Stimulated activated CD4-positive, alpha-beta T cell treated with anti-CD3 and anti-CD28 coated beads, Interleukin-15, amount 100 ng/mL, for 48 hours (primary cell): ENCODE data around the gene LRP4.

Source experiments
- DNase-seq, 2 donors: peaks; one replicate each; pipeline ENCODE4 v3.0.0-alpha.2; 2020; ENCODE audit warnings: low read depth in 2 of 2

Gene LRP4

DNA sequence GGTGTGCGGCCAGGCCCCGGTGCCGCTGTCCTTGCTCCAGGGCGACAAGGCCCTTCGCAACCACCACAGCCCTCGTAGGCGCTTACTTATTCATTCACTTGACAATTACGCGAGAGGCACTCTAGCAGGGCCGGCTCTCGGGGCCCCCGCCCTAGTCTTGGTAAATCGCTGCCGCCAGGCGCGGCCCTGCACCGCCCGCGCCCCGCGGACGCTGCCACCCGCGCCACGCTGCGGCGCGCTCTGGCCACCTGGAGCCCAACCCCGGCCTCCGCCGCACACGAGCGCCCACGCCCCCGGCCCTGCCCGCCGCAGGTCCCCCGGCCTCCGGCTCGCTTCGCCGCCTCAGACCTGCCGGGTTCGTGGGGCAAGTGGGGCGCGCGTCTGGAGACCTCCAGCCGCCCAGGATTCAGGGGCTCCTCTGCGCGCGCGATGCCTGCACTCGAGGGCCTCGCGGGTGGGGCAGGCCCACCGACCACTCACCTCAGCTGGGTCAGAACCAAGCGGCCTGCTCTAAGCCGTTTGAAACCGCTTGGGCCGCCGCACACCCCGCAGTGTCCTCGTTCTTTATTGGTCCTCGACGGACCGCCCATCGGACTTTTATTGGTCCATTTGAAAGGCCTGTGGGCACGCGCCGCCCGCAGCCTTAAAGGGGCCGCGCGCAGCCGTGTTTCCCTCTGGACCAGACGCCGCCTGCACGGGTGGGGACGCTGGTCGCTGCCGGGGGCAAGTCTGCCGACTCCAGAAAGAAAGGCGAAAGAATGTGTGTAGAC is 72.4 kb downstream of the LRP4 start, which contains the start of gene CKAP5:
Gene CKAP5 (minus strand): TSS at position 541 of the 770 bp plus-strand sequence. CDS start 25,049 bp downstream, outside the sequence.
- DNase-seq = peak; percentile 78 to 83

DNA sequence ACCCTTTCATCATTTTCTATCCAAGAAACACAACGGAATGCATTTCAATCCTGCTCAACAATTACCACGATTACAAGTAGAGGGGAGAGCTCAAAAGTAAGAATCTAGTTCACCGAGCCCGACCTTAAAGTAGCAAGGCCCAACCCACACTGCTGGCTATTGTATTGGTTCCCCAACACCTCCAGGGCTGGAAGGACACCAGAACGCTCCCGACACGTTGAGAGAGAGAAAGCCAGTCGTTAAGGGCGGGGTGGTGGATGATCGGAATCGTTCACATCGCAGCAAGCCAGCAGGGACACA is 73.0 kb downstream of the LRP4 start:
- peak in 1 of 2 donors; percentile 0 for DNase-seq

DNA sequence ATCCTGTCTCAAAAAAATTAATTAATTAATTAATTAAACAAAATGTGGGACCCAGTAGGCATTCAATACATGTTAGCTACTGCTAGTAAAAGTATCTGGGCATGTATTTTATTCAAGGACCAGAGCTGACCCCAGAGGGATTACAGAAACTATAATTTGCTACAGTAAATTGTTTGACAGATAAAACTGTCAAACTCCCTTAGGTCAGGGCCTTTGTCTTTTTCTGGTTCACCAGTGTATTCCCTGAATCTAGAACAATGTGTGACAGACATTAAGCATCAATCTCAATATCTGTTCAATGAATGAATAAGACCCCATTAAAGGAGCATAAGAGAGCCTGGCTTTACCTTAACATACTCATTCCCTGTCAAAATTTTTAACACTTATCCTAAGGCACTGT is 78.2 kb downstream of the LRP4 start:
- no peak for DNase-seq

DNA sequence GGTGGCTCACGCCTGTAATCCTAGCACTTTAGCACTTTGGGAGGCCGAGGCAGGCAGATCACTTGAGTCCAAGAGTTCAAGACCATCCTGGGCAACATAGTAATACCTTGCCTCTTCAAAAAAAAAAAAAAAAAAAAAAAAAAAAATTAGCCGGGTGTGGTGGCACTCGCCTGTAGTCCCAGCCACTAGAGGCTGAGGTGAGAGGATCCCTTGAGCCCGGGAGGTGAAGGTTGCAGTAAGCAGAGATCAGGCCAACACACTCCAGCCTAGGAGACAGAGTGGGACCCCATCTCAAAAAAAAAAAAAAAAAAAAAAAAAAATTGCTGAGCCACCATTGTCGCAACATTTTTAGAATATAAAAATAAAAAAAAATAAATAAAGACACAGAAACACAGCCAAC is 79.8 kb downstream of the LRP4 start:
- no peak for DNase-seq

DNA sequence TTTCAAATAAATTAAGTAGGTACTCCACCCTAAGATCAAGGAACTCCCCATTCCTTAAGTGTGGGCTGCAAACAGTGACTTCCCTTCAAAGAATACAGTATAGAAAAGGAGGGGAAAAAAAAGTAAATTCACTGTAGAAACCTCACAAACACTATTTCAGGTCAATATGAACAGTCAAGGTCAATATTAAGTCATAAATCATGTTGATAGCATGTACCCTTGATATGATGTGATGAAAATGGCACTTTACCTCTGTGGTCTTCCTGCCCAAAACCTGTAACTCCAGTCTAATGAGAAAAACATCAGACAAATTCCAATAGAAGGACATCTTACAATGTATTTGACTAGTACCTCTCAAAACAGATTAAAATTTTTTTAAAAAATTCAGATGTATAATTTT is 80.5 kb downstream of the LRP4 start:
- no peak for DNase-seq

DNA sequence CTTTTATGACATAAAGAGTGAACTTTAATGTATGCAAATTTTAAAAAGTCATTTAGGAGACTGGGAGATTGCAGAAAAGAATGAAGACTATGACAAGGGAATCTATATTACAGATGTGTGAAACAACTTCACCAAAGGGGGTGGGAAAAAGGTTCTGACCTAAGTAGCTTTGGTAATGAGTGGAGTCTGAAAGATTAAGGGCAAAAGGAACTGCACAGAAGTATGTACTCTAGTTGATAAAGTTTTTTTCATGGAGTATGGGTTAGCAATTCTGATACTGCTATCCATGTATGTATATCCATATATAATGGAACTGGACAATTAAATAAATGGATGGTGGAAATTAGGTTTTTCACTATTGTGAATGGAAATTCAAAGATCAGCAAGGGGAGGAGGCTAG is 81.5 kb downstream of the LRP4 start:
- DNase-seq = no peak

- DNase-seq = no peak
Measured at GRCh38 chr11:46836431-46836830, 81.9 kb downstream of the LRP4 start.

DNA sequence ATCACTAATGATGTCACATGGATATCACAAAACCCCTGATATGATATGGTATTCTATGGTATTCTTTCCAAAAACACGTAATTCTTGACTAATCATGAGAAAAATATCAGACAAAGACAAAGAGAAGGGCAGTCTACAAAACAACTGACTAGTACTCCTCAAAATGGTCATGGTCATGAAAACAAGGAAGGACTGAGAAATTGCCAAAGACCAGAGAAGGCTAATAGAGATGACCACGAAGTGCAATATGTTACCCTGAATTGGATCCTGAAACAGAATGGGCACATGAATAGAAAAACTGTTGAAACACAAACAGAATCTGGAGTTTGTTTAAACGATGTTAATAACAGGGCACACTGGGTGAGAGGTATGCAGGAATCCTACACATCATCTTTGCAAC is 82.5 kb downstream of the LRP4 start:
- no peak for DNase-seq

- DNase-seq = no peak
Measured at GRCh38 chr11:46834821-46835220, 83.5 kb downstream of the LRP4 start.

DNA sequence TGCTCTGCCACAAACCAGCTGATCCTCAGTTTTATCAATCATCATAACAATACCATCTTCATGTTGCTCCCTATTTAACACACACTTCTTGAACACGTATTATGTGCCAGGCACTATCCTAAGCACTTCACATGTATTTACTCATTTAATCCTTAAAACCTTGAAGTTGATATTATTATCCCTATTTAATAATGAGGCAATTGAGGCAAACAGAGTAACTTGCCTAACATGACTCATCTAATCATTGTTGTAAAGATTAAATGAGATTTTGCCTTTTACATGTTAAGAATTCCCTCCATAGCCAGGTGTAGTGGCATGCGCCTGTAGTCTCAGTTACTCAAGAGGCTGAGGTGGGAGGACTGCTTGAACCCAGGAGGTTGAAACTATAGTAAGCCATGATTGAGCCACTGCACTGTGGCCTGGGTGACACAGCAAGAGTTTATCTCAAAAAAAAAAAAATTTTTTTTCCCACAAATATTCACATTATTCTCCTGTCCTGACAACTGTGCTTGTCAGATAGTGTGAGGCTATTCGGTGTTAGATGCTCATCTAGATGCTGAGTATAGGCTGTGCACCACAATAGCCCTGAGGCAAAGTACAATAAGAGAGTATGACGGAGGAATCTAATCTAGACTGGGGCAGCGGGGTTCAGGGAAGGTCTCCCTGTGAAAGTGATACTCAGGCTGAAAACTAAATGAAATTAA is 85.7 kb downstream of the LRP4 start:
- no peak for DNase-seq

GRCh38 chr11:46827995-46828394 is 90.4 kb downstream of the LRP4 start:
- DNase-seq = no peak

DNA sequence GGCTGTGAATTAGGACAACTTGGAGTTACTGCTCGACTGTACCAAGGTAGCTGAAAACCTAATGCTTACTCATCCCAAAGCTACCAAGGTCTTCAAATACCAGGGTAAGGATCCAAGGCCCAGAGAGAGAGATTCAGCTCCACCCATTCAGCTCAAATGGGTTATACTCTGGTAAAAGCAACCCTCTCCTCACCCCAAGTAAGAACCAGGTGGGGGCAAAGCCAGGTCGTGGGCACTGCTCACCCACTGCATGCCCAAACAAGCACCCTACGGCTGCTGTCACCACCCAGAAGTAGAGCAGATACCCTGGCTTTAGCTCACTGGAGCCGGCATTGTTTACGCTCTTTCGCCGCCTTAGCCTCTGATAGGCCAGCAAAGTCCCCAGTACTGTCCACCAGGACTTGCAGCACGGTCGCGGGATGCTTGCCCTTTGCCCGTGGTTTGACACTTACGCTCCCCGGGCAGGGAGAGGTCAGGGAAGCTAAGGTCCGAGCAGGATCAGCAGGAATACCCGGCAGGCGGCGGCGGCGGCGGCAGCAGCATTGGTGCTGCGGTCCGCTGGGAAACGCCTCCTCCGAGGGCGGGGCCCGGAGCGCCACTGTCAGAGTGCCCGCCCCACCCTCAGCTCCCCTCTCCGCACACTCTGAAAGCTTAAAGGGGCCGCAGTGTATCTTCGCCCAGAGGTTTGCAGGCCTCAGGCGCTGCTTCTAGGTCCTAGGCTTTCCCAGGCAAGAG is 91.9 kb downstream of the LRP4 start:
- peak; percentile 35 to 50 for DNase-seq

DNA sequence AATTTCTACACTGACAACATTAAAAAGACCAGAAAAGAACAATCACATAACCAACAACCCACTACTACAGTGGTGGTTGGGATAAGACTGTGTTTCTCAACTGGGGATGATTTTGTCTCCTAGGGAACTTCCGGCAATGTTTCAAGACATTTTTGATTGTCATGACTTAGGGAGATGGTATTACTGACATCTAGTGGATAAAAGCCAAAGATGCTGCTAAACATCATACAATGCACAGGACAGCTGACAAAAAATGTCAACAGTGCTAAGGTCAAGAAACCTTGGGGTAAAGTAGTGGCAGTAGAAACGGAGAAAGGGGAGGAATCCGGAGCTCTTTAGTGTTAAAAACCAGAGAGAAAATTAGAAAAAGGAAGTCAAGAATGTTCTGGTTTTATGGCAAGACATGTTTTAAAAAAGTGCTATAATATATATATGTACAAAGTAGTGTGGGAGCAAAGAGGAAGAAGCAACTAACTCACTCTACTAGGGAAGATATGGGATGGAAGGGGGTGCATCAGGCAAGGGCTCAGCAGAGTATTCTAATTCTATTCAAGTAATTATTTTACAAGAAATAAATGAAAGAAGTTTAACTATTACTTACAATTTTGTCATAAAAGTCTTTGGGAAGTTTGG is 109.4 kb downstream of the LRP4 start:
- no peak for DNase-seq
